KOPT-K1 (cell line): Measurements from ENCODE around the gene DOCK9.

Experiments used
- H3K27ac ChIP-seq: fragments of 200-600 bp; sonication (generic); 2 replicates; pipeline ENCODE4 v1.5.1; 2016; ENCODE audit warnings: antibody characterized with exemption, mild to moderate bottlenecking, low read depth, low read length; ENCODE audit not compliant: poor library complexity, severe bottlenecking
- H3K36me3 ChIP-seq: fragments of 200-600 bp; sonication (generic); 2 replicates; pipeline ENCODE4 v1.5.1; 2017; ENCODE audit warnings: antibody characterized with exemption, mild to moderate bottlenecking, low read length, moderate library complexity; ENCODE audit not compliant: insufficient read depth
- H3K9me3 ChIP-seq: fragments of 200-600 bp; sonication (generic); 2 replicates; pipeline ENCODE4 v1.5.1; 2017; ENCODE audit warnings: antibody characterized with exemption, low read length, mild to moderate bottlenecking; ENCODE audit not compliant: insufficient read depth, poor library complexity, severe bottlenecking

Gene DOCK9

GRCh38 chr13:98751367-98751782, 226.5 kb downstream of the DOCK9 start:
- H3K36me3 ChIP-seq, result no peaks in the 10 kb centered on the region
- H3K27ac ChIP-seq, result no peak overlapping the region
- H3K9me3 ChIP-seq, result peaks cover 7% of the 10 kb centered on the region

- Histone ChIP-seq H3K27ac (no peak overlapping the region), H3K36me3 (no peaks in the 10 kb centered on the region), H3K9me3 (peaks cover 7% of the 10 kb centered on the region)
Observed at GRCh38 chr13:98749501-98749900, 228.4 kb downstream of the DOCK9 start.

GRCh38 chr13:98746968-98747367, 230.9 kb downstream of the DOCK9 start:
- Histone ChIP-seq H3K36me3 (no peaks in the 10 kb centered on the region), H3K27ac (no peak overlapping the region), H3K9me3 (no peaks in the 10 kb centered on the region)
